ENCODE measurements around the gene CNOT3. TPM values are rescaled to one million over a fixed set of nuclear protein-coding genes. Genes with fewer than 3 reads are reported as not detected.
"Not testable (repeated sequence)": the region's sequence is repeated elsewhere in the genome, so short reads cannot be mapped to it uniquely, and the experiment has no call there.

The CNOT3 gene
- total RNA-seq, 2 experiments from 2014 or later: 26.7 to 28.7 TPM

GRCh38 chr19:54165222-54165621 is 27.7 kb downstream of the CNOT3 start:
- Histone ChIP-seq H3K36me3 (ENCODE audit: insufficient read depth, low read length) (no peaks in the 10 kb centered on the region), H3K9me3 (ENCODE audit: control insufficient read depth in 1 of 2, insufficient read depth in 1 of 2, low read length in 2 of 2) (peaks cover 0 to 5% of the 10 kb centered on the region in 2 experiments), H3K4me1 (ENCODE audit: insufficient read depth, low read length) (peaks cover 52% of the 10 kb centered on the region), H3K4me3 (ENCODE audit: low read length) (no peak overlapping the region), H3K27me3 (ENCODE audit: control insufficient read depth in 1 of 2, insufficient read depth in 2 of 2, low read length in 2 of 2) (no peaks in the 10 kb centered on the region), H3K27ac (ENCODE audit: low read depth in 1 of 2, low read length in 2 of 2) (no peak overlapping the region)
- Mint-ChIP-seq H3K4me3 (peak overlapping the region; percentile 25), H3K27me3 (no peaks in the 10 kb centered on the region), H3K27ac (no peak overlapping the region), H3K4me1 (ENCODE audit: low read depth) (peaks cover 30% of the 10 kb centered on the region), H3K9me3 (no peaks in the 10 kb centered on the region), H3K36me3 (ENCODE audit: low read depth) (no peaks in the 10 kb centered on the region)
- ChIA-PET POLR2A (interaction anchor here (1.3 kb wide), 1 partner anchor 25 kb away, joined by 7 read pairs; the partner anchor contains the start of gene MBOAT7), CTCF (no interaction called here)
- peak in 1 of 14 experiments; percentile 43 for DNase-seq
- TF ChIP-seq, protein P1, sequence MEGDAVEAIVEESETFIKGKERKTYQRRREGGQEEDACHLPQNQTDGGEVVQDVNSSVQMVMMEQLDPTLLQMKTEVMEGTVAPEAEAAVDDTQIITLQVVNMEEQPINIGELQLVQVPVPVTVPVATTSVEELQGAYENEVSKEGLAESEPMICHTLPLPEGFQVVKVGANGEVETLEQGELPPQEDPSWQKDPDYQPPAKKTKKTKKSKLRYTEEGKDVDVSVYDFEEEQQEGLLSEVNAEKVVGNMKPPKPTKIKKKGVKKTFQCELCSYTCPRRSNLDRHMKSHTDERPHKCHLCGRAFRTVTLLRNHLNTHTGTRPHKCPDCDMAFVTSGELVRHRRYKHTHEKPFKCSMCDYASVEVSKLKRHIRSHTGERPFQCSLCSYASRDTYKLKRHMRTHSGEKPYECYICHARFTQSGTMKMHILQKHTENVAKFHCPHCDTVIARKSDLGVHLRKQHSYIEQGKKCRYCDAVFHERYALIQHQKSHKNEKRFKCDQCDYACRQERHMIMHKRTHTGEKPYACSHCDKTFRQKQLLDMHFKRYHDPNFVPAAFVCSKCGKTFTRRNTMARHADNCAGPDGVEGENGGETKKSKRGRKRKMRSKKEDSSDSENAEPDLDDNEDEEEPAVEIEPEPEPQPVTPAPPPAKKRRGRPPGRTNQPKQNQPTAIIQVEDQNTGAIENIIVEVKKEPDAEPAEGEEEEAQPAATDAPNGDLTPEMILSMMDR (IDR thresholded peaks at IDR 0.05): no peak
- intact Hi-C loops (cut with DNase I, micrococcal nuclease): no loop called here
- no peak for ATAC-seq (ENCODE audit: poor library complexity)

- DNase-seq (peak; percentile 79 to 97 (median 90)), ATAC-seq (ENCODE audit: poor library complexity) (peak; percentile 83)
- ChIA-PET CTCF (interaction anchor here (0.6 to 2.0 kb wide), 13 partner anchors 8 to 302 kb away, joined by 3 to 20 read pairs (median 4); partner anchors contain the start of genes CNOT3, LENG1, MBOAT7 and PRPF31), POLR2A (interaction anchor here (0.7 to 1.3 kb wide), 4 partner anchors 9 to 280 kb away, joined by 3 to 7 read pairs (median 4); partner anchors contain the start of genes CNOT3, LENG1, LENG8 and MBOAT7)
- peaks cover 0 to 5% of the 10 kb centered on the region in 2 experiments for H3K9me3 ChIP-seq (ENCODE audit: control insufficient read depth in 1 of 2, insufficient read depth in 1 of 2, low read length in 2 of 2)
- H3K4me3 ChIP-seq (ENCODE audit: low read length): no peak overlapping the region
- H3K9me3 Mint-ChIP-seq: no peaks in the 10 kb centered on the region
- intact Hi-C loops (cut with DNase I, micrococcal nuclease): loop anchor here (1.0 to 2.0 kb wide), 4 partner anchors 20 to 224 kb away; partner anchors contain the start of gene MBOAT7 (in 1 of the 2)
- H3K36me3 ChIP-seq (ENCODE audit: insufficient read depth, low read length): no peaks in the 10 kb centered on the region
- H3K4me3 Mint-ChIP-seq: no peak overlapping the region
- H3K4me1 Mint-ChIP-seq (ENCODE audit: low read depth): peaks cover 12% of the 10 kb centered on the region
- no peaks in the 10 kb centered on the region for H3K36me3 Mint-ChIP-seq (ENCODE audit: low read depth)
- H3K27ac ChIP-seq (ENCODE audit: low read depth in 1 of 2, low read length in 2 of 2): no peak overlapping the region
- peaks cover 34% of the 10 kb centered on the region for H3K4me1 ChIP-seq (ENCODE audit: insufficient read depth, low read length)
- TF ChIP-seq, protein P1 (IDR thresholded peaks at IDR 0.05): peak; percentile 80
- no peaks in the 10 kb centered on the region for H3K27me3 Mint-ChIP-seq
- no peak overlapping the region for H3K27ac Mint-ChIP-seq
- no peaks in the 10 kb centered on the region for H3K27me3 ChIP-seq (ENCODE audit: control insufficient read depth in 1 of 2, insufficient read depth in 2 of 2, low read length in 2 of 2)
These were observed 30.8 kb downstream of the CNOT3 start for GRCh38 chr19:54168174-54168917.

GRCh38 chr19:54169149-54169740 is 31.7 kb downstream of the CNOT3 start:
- H3K9me3 ChIP-seq (ENCODE audit: control insufficient read depth in 1 of 2, insufficient read depth in 1 of 2, low read length in 2 of 2): peaks cover 0 to 5% of the 10 kb centered on the region in 2 experiments
- CTCF ChIA-PET: interaction anchor here (0.6 to 2.0 kb wide), 13 partner anchors 9 to 303 kb away, joined by 3 to 20 read pairs (median 4); partner anchors contain the start of genes CNOT3, LENG1, MBOAT7 and PRPF31
- H3K36me3 ChIP-seq (ENCODE audit: insufficient read depth, low read length): no peaks in the 10 kb centered on the region
- no peak overlapping the region for H3K27ac ChIP-seq (ENCODE audit: low read depth in 1 of 2, low read length in 2 of 2)
- peaks cover 10% of the 10 kb centered on the region for H3K4me1 Mint-ChIP-seq (ENCODE audit: low read depth)
- no peak overlapping the region for H3K4me3 Mint-ChIP-seq
- POLR2A ChIA-PET: interaction anchor here (0.8 to 1.3 kb wide), 3 partner anchors 10 to 32 kb away, joined by 4 to 7 read pairs (median 5); partner anchors contain the start of genes CNOT3, LENG1, MBOAT7 and TSEN34
- TF ChIP-seq, protein P1 (IDR thresholded peaks at IDR 0.05): no peak
- no peaks in the 10 kb centered on the region for H3K27me3 ChIP-seq (ENCODE audit: control insufficient read depth in 1 of 2, insufficient read depth in 2 of 2, low read length in 2 of 2)
- intact Hi-C loops (cut with DNase I, micrococcal nuclease): loop anchor here in 1 of 2 experiments (2.0 kb wide), 2 partner anchors 20 to 224 kb away; partner anchors contain the start of gene MBOAT7
- no peaks in the 10 kb centered on the region for H3K36me3 Mint-ChIP-seq (ENCODE audit: low read depth)
- no peak overlapping the region for H3K4me3 ChIP-seq (ENCODE audit: low read length)
- H3K9me3 Mint-ChIP-seq: no peaks in the 10 kb centered on the region
- H3K27me3 Mint-ChIP-seq: no peaks in the 10 kb centered on the region
- ATAC-seq (ENCODE audit: poor library complexity): no peak
- no peak overlapping the region for H3K27ac Mint-ChIP-seq
- DNase-seq: no peak
- peaks cover 30% of the 10 kb centered on the region for H3K4me1 ChIP-seq (ENCODE audit: insufficient read depth, low read length)

DNA sequence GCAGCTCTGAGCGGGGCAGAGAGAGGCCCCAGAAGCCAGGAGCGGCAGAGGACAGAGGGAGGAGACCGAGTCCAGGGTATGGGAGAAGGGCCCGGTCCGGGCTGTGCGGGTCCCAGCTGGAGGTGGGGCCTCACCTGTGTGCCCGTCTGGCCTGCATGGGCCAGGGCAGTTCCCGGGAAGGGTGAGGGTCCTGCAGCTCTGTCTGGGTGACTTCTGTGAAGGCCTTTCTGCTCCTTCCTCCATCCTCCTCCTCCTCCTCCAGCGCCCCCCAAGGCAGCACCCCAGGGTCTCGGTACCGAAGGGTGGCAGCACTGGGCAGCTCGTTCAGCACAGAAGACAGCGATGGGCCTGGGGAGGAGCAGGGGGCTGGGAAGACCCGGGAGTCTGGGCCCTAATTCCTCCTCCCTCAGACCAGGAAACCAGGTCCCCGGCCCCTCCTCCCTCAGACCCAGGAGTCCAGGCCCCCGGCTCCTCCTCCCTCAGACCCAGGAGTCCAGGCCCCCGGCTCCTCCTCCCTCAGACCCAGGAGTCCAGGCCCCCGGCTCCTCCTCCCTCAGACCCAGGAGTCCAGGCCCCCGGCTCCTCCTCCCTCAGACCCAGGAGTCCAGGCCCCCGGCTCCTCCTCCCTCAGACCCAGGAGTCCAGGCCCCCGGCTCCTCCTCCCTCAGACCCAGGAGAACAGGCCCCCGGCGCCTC is 34.3 kb downstream of the CNOT3 start:
- H3K4me1 Mint-ChIP-seq (ENCODE audit: low read depth); H3K4me3 Mint-ChIP-seq; intact Hi-C loops (cut with DNase I, micrococcal nuclease); H3K36me3 ChIP-seq (ENCODE audit: insufficient read depth, low read length); H3K27me3 ChIP-seq (ENCODE audit: control insufficient read depth in 1 of 2, insufficient read depth in 2 of 2, low read length in 2 of 2); CTCF ChIA-PET; H3K9me3 ChIP-seq (ENCODE audit: control insufficient read depth in 1 of 2, insufficient read depth in 1 of 2, low read length in 2 of 2); H3K27ac ChIP-seq (ENCODE audit: low read depth in 1 of 2, low read length in 2 of 2); H3K9me3 Mint-ChIP-seq; H3K27ac Mint-ChIP-seq; H3K36me3 Mint-ChIP-seq (ENCODE audit: low read depth); H3K27me3 Mint-ChIP-seq; POLR2A ChIA-PET; H3K4me3 ChIP-seq (ENCODE audit: low read length); ATAC-seq (ENCODE audit: poor library complexity): not testable (repeated sequence)
- H3K4me1 ChIP-seq (ENCODE audit: insufficient read depth, low read length): peaks cover 19% of the 10 kb centered on the region
- DNase-seq: peak in 1 of 14 experiments; percentile 6
